NOMO-1 treated with DMSO at 0.1 percent for 48 hours (cell line): ENCODE results near the gene MICAL3.
A peak's percentile ranks its signal among the peaks of the same experiment; 100 is the strongest.

Experiments
- DNase-seq: peaks from one replicate; lab custom pipeline; 2025; ENCODE audit not compliant: unreplicated experiment; lab: John Stamatoyannopoulos, UW

Gene MICAL3

DNA sequence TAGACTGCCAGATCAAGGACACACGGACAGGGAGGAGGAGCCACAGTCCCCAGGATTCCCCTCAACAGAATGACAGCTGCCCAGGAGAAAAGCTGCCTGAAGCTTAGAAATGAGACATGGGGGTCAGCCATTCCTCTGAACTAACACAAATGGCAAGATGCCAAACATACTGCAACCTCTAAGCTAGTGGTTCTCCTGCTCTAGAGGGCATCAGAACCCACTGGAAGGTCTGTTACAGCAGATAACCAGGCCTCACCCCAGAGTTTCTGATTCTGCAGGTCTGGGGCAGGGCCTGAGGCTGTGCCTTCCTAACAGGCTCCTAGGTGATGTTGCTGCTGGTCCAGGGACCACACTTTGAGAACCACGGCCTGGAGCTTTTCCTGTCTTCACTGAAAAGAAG is 221.5 kb downstream of the MICAL3 start:
- no peak for DNase-seq

DNA sequence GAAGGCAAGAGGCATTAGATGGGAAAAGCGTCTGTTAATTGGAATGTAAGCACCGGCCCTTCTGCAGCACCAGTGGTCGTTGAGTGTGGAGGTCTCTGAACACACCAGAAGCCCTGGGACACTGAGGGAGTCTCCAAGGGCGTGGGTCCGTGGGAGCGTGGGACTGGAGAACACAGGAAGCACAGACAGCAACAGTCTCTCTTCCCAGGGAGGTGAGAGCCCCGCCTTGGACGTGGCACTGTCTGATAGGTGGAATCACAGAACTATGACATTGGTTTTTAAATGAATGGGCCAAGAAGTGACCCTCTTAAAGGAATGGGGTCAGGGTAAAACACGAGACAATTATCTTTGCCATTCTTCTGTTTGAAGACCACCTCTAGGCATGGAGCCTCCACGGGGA is 221.9 kb downstream of the MICAL3 start:
- no peak for DNase-seq

DNA sequence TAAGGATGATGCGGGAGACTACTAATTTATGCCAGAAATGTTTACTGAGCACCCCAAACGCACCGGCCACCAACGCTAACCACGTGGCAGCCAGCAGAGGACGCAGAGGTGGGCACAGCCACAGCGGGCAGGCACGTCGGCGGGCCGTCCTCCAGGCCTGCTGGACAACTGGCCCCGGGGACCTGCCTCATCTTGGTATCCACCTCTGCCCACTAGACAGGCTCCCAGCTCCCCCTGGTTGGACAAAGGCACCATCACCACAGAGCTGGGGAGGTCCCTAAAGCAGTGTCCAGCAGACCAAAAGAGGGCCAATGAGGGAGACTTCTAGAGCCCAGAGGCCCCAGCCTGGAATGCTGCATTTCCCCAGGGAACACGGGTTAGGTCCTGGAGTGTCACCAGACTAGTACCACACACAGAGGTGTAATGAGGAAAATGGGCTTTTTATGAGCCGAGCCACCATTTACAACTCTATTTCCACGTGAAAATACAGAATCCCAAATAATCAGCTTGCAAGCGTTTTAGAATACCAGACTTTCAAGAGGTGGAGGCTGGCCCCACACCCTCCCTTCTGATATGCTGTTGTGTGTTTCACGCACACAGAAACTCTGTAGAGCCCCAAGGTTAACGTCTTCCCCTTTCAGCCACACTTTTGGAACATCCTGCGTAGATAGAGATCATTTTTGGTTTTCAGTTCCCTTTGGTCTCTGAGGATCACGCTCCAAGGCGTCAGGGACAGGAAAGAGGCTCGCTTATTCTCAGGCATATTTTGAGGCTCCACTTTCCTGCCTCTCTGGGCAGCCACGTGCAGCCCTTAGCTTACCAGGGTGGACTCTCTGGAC is 226.4 kb downstream of the MICAL3 start:
- DNase-seq, result peak; percentile 83

DNA sequence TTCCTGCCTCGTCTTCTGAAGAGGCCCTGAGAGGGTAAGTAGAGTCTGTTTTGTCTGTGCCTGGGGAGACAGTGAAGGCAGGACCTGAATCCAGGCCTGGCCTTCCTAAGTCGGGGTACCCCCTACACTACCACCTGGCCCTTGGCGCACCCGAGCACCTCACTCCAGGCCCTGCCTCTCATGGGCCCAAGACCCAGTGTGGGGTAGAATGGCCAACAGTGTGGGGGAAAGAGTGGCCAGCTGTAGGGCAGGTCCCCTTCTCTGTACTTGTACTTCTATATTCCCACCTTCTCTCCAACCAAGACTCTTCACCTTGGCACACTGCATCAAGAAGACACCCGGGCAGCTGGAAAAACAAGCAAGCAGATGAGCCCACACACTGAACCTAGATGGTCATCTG is 227.7 kb downstream of the MICAL3 start:
- DNase-seq, result no peak

DNA sequence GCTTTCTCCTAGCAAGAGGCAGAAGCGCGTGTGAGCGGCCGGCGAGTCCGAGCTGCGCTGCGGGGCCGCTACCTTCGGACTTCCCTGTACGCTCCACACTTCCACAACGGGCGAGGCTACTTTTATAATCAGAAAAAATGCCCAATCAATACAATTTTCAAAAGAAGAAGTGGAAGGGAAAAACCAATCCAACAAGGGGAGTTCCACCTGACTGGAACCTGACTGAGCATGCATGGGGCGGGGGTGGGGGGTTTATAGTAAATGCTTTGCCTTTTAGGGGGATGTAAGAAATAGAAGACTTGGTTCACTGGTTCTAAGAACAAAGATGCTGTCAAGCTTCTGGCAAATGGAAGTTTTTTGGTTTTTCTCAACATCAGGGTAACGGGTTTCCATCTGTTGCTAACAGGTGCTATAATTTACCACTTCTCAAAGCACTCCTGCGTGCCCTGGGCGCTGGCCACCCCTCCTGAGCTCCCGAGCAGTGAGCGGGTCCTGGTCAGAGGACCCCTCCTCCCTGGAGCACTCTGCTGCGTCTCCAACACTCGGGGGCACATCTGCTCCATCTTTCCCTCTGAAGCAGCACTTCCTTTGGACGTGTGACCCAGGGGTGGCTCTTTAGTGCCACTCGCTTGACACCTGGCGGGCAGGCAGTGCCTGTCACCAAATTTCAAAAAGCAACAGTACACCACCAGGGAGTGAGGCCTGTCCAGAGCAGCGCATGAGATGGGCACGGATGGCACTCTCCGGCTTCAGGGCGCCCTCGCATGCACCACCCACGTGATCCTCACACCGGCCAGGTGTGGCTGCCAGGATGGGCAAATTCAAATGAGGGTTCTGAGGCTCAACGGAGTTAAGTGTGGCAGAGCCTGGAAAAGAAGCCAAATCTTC is 228.5 kb downstream of the MICAL3 start:
- DNase-seq, result no peak

DNA sequence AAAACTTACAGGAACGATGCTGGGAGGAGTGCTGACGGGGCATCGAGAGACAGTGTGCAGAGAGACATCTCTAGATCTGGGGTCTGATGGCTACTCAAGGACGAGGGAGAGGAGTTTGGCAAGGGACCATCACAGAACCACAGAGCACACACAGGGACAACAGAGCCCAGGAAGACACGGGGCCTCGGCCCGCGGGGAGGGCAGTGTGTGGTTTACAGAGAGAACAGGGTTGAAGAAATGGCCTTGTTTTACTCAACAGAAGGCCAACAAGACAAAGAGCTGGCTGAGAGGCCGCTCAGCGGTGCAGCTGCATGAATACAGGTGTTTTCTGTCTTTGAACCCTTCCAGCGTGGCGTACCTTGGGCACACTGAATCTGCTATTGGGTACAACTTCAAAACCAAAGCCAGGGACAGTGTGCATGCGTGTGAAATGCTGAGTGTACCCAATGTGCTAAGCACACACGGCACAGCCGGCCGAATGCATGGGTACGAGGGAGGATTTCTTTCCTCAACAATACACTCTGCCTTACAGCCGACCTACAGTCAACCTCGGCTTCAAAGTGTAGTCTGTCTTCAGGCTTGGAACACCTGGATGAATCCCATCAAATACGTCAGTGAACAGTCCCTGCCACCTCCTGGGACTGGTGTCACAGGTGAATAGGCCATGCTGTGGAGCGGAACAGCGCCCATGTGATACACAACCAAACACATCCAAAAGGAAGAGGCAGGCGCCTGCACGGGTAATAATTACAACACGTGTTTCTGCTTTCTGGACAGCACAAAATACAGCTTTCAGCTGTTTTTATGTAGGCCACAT is 229.4 kb downstream of the MICAL3 start:
- no peak for DNase-seq

DNA sequence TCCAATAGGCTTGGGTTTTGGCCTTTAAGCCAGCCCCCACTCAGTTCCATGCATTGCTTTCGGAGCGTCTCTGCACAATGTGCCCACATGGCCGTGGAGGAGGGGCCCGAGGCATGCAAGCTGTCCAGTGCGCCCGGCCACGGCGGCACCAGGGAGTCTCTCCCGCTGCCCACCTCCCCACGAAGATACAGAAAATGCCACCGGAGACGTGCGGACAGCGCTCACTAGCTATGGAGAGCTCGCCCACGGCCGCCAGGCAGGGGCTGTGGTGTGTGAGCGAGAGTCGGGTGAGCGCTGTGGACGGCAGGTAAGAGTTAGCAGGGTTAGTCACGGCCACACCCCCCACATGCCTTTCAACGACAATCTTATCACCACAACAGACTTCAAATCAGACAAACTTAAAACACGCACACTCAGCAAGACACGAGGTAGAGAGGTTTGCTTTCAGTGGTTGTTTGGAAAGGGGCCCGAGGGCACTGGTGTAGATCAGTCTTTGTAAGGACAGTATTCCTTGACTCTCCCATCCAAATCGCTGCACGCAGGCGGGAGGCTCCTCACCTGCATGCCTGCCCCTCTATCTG is 231.4 kb downstream of the MICAL3 start:
- DNase-seq, result no peak

DNA sequence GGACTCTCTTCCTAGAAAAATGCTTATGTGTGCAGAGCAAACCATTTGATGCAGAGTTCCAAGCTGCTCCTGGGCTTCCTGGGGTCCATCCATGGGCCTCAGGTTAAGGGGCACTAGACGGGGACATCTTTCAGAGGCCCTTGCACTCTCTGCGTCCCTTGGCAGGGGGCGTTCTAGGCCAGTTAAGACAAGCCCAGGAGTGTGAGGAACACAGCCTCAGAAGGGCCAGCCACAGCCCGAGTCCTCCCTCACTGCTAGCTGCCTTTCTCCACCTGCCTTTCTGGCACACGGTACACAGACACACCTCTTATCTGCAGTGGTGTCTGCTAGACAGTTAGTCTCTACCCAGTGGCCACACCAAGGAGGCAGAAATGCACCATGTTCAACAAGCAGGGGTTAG is 232.1 kb downstream of the MICAL3 start:
- DNase-seq, result no peak

DNA sequence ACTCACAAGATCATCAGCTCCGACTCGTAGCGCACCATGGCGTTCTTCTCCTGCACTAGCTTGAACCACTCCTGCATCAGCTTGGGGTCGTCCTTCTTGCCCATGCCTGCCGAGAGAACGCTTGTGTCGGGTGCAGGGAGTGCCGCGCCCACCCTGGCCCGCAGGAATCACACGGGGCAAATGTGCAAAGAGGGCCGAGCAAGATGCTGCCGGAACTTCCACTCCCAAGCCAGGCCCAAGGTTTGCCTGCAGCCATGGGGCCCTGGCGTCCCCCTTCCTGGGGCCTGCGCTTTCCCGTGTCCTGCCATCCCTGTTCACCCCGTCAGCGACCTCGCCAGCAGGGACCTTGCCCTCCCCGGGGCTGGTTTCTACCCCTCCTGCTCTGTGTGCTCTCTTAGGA is 233.2 kb downstream of the MICAL3 start:
- DNase-seq, result no peak

DNA sequence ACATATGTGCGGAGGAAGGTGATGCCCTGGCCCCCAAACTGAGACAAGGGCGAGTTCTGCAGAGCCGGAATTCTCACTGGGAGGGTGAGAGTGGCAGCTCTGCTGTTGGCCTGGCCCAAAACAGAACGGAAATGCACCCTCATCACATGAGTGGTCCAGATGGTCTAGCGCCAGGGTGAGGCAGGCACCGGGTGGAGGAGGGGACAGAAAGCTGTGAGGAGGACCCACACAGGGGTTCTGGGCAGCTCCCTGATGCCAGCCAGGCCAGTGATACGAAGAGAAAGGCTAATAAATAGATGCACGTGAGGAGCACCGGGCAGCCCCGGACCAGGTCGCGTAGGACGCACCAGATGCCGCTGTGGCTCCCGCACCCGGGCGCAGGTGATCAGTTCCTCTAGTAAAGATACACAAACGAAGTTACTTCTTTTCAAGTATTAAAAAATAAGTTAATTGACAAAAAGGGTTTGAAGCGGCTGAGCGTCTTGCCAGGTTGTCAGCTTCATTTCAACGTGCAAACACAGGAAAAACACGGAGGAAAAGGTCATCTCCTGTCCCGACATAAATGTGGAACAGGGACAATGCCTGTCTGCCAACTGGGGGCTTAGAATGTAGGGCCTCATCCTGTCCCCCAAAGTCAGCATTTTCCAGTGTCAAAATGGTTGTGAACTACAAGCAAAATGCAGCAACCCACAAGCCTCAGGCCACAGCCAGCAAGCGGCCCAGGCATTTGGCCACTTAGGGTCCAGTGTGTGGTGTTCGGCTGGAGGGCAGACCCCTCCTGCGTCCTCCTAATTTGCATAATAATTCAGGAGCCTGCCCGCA is 234.8 kb downstream of the MICAL3 start:
- no peak for DNase-seq

DNA sequence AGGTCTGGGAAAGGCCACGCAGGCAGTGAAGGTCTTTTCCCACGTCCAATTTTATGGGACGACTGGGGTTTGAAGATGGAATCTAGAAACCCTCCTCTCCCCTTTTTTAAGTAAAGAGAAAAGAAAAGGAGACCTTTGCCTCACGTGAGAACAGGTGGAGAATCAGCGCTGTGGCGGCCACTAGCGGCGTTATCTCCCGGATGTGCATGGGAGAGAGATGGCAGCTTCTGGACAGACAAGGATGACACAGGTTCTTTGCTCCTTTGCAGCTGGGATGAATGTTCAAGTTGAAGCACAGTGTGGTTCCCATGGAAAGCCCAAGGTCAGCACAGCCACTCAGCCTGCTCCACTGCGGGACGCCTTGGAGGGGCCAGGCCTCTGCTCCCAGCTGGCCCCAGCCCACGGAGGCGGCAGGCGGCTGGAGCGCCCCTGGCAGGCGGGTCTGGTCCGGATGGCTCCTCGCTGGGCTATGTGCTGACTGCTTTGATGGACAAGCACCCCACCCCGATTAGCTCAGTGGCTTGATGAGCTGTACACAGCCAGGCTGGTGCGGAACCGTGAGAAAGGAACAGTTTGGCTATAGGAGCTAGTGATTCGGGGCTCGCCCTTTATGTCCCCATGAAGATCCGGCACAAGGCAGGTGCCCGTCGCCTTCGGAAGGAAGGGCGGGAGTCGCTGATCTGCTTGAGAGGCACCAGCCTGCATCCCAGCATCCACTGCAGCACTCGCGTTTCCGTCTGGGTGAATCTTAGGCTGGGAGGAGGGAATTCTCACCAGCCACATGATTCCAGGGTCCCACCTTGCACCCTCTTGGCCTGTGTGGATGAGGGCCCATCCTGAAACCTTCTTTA is 235.6 kb downstream of the MICAL3 start:
- DNase-seq, result no peak

DNA sequence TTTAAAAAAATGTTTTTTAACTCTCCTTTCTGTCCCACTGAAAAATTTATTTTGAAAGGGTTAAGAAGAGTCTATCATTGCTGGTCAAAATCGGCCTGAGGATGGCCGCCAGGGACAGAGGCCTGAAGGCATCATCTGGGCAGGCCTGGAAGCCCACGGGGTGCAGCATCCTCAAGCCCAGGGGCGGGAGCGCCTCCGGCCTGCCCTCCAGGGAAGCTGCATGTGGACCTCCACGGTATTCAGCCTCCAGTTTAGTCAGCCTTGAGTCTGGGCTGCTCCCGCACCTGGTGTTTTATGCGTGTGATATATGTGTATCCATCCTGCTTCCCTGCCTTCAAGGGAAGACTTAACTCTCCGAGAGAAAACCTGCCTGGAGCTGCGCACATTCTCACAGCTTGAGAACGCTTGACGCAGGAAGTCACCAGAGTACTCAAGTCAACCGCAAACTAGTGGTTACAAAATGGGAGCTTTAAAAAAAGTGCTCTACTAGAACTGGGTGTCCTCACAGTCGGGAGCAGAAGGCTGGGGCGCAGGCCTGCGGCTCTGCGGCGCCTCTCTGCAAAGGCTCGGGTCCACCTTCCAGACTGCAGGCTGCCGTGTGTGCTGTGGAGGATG is 236.5 kb downstream of the MICAL3 start:
- DNase-seq, result peak; percentile 39

DNA sequence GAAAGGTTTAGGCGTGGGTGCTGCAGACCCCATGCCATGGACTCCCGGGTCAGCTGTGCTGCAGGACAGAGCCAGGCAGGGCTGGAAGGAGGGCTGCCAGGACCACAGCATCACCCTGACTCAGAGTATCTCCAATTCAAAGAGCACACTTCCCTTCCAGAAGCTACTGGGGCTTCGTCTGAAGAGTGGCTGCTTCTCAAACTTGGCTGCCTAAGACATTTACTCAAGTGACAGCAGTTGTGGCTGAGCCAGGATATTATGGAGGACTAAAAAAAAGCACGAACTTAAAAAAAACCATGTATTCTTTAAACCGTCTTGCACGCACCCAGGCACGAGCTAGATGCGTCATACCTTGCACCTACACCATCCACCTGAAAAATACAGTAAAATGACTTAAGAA is 237.1 kb downstream of the MICAL3 start:
- DNase-seq, result no peak

DNA sequence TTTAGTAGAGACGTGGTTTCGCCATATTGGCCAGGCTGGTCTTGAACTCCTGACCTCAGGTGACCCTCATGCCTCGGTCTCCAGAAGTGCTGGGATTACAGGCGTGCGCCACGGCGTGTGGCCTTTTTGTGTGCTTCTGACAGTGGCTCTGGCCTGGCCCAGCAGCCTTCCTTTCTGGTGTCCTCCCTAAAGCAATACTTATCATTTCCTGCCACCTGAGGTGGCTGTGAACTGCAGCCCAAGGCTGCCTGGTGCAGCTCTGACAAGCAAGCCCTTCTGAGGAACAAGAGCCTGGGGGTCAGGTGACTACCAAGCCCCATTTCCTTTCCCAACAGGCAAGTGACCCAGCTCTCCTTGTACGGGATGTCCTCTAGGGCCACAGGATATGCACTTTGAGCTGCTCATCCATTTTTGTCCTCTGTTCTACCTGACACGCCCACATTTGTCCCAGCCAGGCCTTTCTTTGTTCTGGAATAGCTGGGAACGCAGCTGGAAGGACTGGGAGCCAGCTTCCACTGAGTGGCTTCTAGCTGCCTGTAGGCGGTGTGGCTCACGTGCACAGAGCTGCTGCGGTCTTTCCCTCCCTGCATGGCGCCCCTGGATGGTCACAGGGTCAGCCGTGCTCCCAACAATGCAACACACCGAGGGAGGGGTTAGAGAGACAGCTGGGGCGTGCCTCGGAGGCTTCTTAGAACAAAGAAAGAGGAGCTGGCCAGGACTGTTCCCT is 237.8 kb downstream of the MICAL3 start:
- DNase-seq, result no peak

DNA sequence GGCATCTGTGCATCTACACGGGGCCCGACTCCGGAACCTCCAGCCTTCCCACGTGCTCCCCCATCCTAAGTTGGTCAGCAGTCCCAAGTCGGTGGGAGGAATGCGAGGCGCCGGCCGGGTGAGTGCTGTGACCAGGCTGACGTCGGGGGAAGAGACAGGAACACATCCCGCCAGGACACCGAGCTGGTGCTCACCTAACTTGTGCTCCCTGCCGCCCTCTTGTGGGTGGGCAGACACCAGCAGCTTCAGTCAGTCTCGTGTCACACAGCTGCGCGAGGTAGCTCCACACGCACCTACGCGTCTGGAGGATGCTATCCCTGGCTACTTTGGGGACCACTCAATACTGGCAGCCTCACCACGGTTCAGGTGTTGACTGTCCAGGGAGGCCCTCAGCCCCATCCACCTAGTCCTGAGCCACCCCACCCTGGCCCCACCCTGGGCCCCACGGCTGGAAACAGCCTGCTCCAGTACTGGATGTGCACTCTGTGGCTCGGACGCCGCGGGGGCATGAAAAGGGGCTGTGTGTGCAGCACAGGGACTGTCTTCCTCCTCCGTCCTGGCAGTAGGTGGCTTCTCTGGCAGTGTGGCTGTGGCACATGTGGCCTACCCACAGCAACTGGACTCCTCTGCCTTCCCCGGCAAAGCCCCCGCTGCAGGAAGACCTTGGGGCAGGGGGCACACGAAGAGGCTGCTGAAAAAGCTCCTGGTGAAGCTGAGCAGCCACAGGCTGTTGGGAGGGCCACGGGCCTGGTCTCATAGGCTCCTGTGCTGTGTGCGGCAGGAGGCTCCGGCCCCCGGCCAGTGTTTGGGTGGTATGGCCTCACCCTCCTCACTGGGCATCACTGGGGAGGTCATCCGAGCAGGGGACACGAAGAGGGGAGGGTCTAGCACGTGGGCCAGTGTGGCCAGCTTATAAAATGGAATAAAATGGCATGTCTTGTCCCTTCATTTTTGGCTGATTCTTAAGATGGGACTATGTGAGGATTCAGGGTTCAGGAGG is 238.9 kb downstream of the MICAL3 start:
- DNase-seq, result peak; percentile 50

DNA sequence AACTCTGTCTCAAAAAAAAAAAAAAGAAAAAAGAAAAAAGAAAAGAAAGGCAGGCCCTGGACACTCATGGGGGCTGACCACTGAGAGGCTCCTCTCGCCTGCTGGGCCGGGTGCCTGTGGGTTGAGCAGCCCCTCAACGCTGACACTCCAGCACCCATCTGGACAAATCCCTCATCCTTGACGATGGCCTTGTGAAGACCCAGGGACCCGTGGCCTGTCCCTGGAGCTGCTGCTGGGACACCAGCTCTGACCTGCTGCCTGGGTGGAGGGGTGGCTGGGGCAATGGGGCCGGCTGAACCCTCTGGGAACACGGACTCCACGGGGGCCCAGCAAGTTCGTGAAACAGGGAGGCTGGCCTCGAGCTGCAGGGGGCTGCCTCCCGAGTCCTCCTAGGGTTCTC is 239.6 kb downstream of the MICAL3 start:
- DNase-seq, result no peak
